Measurements from ENCODE around the gene ETV3. TPM values are rescaled to one million over a fixed set of nuclear protein-coding genes. Genes with fewer than 3 reads are reported as not detected.

The ETV3 gene
- total RNA-seq, 4 donors from 2014 or later: 8.6 to 13.4 (median 11.4) TPM

DNA sequence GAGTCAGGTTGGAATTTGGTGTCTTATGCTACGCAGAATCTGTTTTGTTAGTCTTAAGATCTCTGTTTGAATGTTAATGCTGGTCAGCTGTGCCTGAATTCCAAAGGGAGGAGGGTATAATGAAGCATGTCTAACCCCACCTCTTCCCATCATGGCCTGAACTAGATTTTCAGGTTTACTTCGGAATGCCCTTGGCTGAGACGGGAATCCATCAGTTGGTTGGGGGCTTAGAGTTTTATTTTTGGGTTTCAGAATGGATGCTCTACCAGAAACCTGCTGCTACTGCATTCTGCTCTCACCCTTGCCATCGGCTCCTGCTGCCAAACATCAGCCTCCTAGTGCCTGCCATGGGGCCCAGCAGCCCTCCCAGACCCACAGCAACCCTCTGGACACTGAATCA is 24.1 kb upstream of the ETV3 start:
- no peaks in the 10 kb centered on the region for H3K4me1 ChIP-seq
- no peak overlapping the region for H3K27ac ChIP-seq
- TF ChIP-seq, protein P1, sequence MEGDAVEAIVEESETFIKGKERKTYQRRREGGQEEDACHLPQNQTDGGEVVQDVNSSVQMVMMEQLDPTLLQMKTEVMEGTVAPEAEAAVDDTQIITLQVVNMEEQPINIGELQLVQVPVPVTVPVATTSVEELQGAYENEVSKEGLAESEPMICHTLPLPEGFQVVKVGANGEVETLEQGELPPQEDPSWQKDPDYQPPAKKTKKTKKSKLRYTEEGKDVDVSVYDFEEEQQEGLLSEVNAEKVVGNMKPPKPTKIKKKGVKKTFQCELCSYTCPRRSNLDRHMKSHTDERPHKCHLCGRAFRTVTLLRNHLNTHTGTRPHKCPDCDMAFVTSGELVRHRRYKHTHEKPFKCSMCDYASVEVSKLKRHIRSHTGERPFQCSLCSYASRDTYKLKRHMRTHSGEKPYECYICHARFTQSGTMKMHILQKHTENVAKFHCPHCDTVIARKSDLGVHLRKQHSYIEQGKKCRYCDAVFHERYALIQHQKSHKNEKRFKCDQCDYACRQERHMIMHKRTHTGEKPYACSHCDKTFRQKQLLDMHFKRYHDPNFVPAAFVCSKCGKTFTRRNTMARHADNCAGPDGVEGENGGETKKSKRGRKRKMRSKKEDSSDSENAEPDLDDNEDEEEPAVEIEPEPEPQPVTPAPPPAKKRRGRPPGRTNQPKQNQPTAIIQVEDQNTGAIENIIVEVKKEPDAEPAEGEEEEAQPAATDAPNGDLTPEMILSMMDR (IDR thresholded peaks at IDR 0.05 in 4 of 5, conservative IDR thresholded peaks at IDR 0.05 in 1 of 5): no peak
- TF ChIP-seq POLR2A (IDR thresholded peaks at IDR 0.05): no peak
- H3K9me3 ChIP-seq: no peaks in the 10 kb centered on the region
- intact Hi-C loops (cut with DNase I; ENCODE audit: low total_unique reads) (loop anchor here (10.0 kb wide), 1 partner anchor 322 kb away; no protein-coding TSS in a partner anchor), in situ Hi-C loops (cut with MboI; ENCODE audit: low sequenced_read_pairs in 4 of 4) (loop anchor here in 2 of 4 donors (5.0 kb wide), 2 partner anchors 65 to 70 kb away; partner anchors contain the start of gene ETV3L (in 1 of the 2))
- H3K4me3 ChIP-seq: no peak overlapping the region
- DNase-seq (no peak), ATAC-seq (no peak)
- no peaks in the 10 kb centered on the region for H3K27me3 ChIP-seq
- no peaks in the 10 kb centered on the region for H3K36me3 ChIP-seq

- ATAC-seq: no peak
- in situ Hi-C loops (cut with MboI; ENCODE audit: low sequenced_read_pairs in 4 of 4): loop anchor here in 2 of 4 donors (5.0 kb wide), 2 partner anchors 65 to 70 kb away; partner anchors contain the start of gene ETV3L (in 1 of the 2)
- no peaks in the 10 kb centered on the region for H3K36me3 ChIP-seq
- H3K27ac ChIP-seq: no peak overlapping the region
- TF ChIP-seq, protein P1 (IDR thresholded peaks at IDR 0.05 in 4 of 5, conservative IDR thresholded peaks at IDR 0.05 in 1 of 5): no peak
- no peak for TF ChIP-seq POLR2A (IDR thresholded peaks at IDR 0.05)
- no peaks in the 10 kb centered on the region for H3K4me1 ChIP-seq
- H3K4me3 ChIP-seq: no peak overlapping the region
- no peaks in the 10 kb centered on the region for H3K9me3 ChIP-seq
- intact Hi-C loops (cut with DNase I; ENCODE audit: low total_unique reads): loop anchor here (10.0 kb wide), 1 partner anchor 323 kb away; no protein-coding TSS in a partner anchor
- DNase-seq: no peak
- no peaks in the 10 kb centered on the region for H3K27me3 ChIP-seq
These were observed 23.7 kb upstream of the ETV3 start for GRCh38 chr1:157161901-157162300.

DNA sequence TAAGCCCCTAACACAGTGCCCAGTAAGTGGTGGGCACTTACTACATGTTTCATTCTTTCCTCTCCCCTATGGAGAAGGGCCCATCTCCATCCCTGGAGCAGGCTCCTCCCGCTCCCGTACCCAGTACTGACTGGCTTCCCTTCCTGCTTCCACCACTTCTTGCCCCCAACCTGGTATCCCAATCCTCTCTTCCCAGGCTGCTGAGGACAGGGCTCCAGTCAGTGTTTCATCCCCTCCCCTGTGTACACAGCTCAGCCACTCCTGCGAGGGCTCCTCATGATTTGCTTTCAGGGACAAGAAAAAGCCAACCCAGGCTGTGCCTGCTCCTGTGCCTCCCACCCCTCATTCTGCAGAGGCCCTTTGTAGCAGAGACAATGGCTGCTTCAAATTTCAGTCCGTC is 20.8 kb upstream of the ETV3 start:
- TF ChIP-seq, protein P1 (IDR thresholded peaks at IDR 0.05 in 4 of 5, conservative IDR thresholded peaks at IDR 0.05 in 1 of 5): no peak
- no peak for TF ChIP-seq POLR2A (IDR thresholded peaks at IDR 0.05)
- in situ Hi-C loops (cut with MboI; ENCODE audit: low sequenced_read_pairs in 4 of 4): no loop called here
- no peaks in the 10 kb centered on the region for H3K9me3 ChIP-seq
- peaks cover 0 to 4% of the 10 kb centered on the region in 2 donors for H3K4me1 ChIP-seq
- no peaks in the 10 kb centered on the region for H3K27me3 ChIP-seq
- no peak overlapping the region for H3K27ac ChIP-seq
- no peak for ATAC-seq
- H3K4me3 ChIP-seq: no peak overlapping the region
- intact Hi-C loops (cut with DNase I; ENCODE audit: low total_unique reads): no loop called here
- H3K36me3 ChIP-seq: no peaks in the 10 kb centered on the region
- DNase-seq: no peak

DNA sequence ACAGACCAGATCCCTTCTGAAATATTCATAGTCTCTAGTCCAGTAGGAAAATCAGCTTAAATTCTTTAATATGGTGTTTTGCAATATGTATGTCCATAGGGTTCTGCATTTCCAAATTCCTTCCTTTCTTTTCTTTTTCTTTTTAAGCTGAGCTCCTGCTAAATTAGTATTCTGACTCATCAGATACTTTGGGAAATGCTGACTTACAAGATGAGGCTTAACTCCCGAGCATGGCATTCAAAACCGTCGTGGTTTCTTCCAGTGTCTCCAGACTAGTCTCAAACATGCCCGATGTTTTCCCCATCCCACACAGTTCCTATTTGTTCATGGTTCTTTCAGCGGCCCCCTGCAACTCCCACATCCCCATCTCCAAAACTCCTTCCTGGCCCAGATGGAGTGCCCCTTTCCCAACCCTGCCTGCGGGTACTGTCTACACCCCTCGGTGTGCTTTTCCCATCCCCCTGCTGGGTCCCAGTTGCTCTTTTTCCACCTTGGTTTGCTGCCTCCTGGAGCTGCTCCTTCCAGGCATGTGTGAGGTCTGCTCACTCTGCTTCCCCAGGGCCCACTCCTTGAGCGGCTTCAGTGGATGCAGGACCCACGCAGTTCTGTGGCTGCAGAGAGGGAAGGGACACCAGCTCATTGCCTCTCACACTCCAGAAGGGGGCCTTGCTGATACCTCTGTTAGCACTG is 19.5 kb upstream of the ETV3 start:
- no peak for TF ChIP-seq POLR2A (IDR thresholded peaks at IDR 0.05)
- TF ChIP-seq, protein P1 (IDR thresholded peaks at IDR 0.05 in 4 of 5, conservative IDR thresholded peaks at IDR 0.05 in 1 of 5): no peak
- Histone ChIP-seq H3K36me3 (no peaks in the 10 kb centered on the region), H3K27ac (no peak overlapping the region), H3K9me3 (no peaks in the 10 kb centered on the region), H3K4me1 (peaks cover 0 to 4% of the 10 kb centered on the region in 2 donors), H3K4me3 (no peak overlapping the region), H3K27me3 (no peaks in the 10 kb centered on the region)
- intact Hi-C loops (cut with DNase I; ENCODE audit: low total_unique reads): no loop called here
- ATAC-seq (no peak), DNase-seq (no peak)
- in situ Hi-C loops (cut with MboI; ENCODE audit: low sequenced_read_pairs in 4 of 4): no loop called here

Measured in gastrocnemius medialis (tissue), 4 donors.